BLaER1 treated with 17β-estradiol and CSF1 and Interleukin-3, amounts not matched to agents 10 nM and 100 nM (cell line): ENCODE results near the gene TEX53.
A peak's percentile ranks its signal among the peaks of the same experiment; 100 is the strongest.

Experiments
- H3K27ac ChIP-seq, 11 experiments: shearing (Covaris generic); formaldehyde crosslinking; 2 replicates each; pipeline ENCODE4 v1.8.1; 2022
- H3K27me3 ChIP-seq, 11 experiments: shearing (Covaris generic); formaldehyde crosslinking; 2 replicates each; pipeline ENCODE4 v1.8.1; 2022
- H3K36me3 ChIP-seq, 11 experiments: shearing (Covaris generic); formaldehyde crosslinking; 2 replicates each; pipeline ENCODE4 v1.8.1; 2022
- H3K4me1 ChIP-seq, 10 experiments: shearing (Covaris generic); formaldehyde crosslinking; 2 replicates each; pipeline ENCODE4 v1.8.1; 2022
- H3K4me2 ChIP-seq, 11 experiments: shearing (Covaris generic); formaldehyde crosslinking; 2 replicates each; pipeline ENCODE4 v1.8.1; 2022
- H3K4me3 ChIP-seq, 10 experiments: shearing (Covaris generic); formaldehyde crosslinking; 2 replicates each; pipeline ENCODE4 v1.8.1; 2022
- H3K9ac ChIP-seq, 11 experiments: shearing (Covaris generic); formaldehyde crosslinking; 2 replicates each; pipeline ENCODE4 v1.8.1; 2022
- H3K9me3 ChIP-seq, 11 experiments: shearing (Covaris generic); formaldehyde crosslinking; replicated peaks in 1 of 11; 2 replicates each; pipeline ENCODE4 v1.8.1; 2022
- H4K20me1 ChIP-seq, 11 experiments: shearing (Covaris generic); formaldehyde crosslinking; 2 replicates each; pipeline ENCODE4 v1.8.1; 2022
- Cebpa-rat ChIP-seq, 11 experiments: shearing (Covaris generic); IDR thresholded peaks; 2 replicates each; pipeline ENCODE4 v1.8.1; 2022

Gene TEX53

DNA sequence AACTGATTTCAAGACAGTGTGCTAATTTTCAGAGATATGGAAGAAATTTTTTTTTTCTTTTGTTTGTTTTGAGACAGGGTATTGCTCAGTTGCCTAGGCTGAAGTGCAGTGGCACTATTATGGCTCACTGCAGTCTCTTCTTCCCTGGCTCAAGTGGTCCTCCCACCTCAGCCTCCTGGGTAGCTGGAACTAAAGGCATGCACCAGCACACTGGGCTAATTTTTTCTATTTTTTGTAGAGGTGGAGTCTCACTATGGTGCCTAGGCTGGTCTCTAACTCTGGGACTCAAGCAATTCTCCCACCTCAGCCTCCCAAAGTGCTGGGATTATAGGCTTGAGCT, 34.3 kb upstream of the TEX53 start:
- H3K4me1 ChIP-seq = peaks cover 0 to 23% (median 3%) of the 10 kb centered on the region in 10 experiments; a peak in 9 of 20 replicates

DNA sequence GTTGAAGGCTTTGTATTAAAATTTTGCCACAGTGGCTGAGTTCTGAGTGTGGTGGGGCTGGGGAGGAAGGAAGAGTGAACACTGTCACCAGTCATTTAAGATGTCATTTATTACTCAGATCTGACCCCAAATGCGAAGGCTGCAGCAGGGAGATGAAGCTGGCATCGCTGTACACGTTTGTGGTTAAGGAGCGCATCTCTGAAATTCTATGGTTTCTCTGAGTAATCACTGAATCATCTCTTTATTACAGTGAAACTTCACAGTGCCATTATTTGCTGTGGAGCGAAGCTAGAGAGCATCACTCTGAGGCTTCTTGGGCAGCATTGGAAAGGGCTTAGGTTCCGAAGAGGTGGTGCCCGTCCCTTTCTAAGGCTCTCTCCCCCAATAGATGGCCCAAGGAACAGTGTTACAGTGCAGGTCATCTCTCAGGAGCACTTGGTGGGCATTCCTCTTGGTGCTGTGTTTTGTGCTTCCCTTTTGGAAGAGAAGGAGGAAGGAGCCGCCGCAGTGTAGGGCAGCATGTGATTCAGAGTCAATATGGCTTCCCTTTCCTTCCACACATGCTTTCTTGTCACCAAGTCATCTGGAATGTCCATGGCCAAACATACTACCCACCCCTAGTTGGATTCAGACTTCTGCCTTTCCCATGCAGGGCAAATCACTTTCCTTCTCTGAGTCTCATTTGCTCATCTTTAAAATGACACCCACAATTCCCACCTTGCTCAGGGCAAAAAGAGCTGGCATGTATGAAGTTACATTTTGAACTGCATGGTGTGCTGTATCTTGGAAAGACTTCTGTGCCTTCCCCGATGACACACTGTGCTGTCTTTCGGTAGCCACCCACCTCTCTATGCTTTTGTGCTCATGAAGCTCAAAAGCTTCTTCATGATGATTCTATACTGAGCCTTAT, 33.7 kb upstream of the TEX53 start:
- TF ChIP-seq Cebpa-rat (IDR thresholded peaks at IDR 0.05) = no peak
- no peak overlapping the region for H3K4me3 ChIP-seq
- H4K20me1 ChIP-seq = no peaks in the 10 kb centered on the region
- no peak overlapping the region for H3K9ac ChIP-seq
- H3K9me3 ChIP-seq = no peaks in the 10 kb centered on the region
- 0 out of 22 replicates have a peak, but pooled peaks cover 0 to 2% (median 0%) of the 10 kb centered on the region in 11 experiments for H3K27me3 ChIP-seq
- H3K4me2 ChIP-seq = peak overlapping the region in 5 of 11 experiments; percentile 7 to 65 (median 48); a peak in 8 of 22 replicates
- H3K27ac ChIP-seq = no peak overlapping the region
- peaks cover 0 to 18% (median 3%) of the 10 kb centered on the region in 10 experiments; a peak in 9 of 20 replicates for H3K4me1 ChIP-seq
- H3K36me3 ChIP-seq = no peaks in the 10 kb centered on the region

More for the DNA sequence above, 34.3 kb upstream of the TEX53 start:
- Histone ChIP-seq H3K4me2 (peak overlapping the region in 3 of 11 experiments; percentile 7 to 57 (median 48); a peak in 3 of 22 replicates), H3K9ac (no peak overlapping the region), H3K27ac (no peak overlapping the region), H4K20me1 (no peaks in the 10 kb centered on the region), H3K36me3 (no peaks in the 10 kb centered on the region), H3K9me3 (no peaks in the 10 kb centered on the region), H3K27me3 (0 out of 22 replicates have a peak, but pooled peaks cover 0 to 2% (median 0%) of the 10 kb centered on the region in 11 experiments), H3K4me3 (no peak overlapping the region)
- TF ChIP-seq Cebpa-rat (IDR thresholded peaks at IDR 0.05) = no peak

GRCh38 chr9:114690308-114690707, 32.7 kb upstream of the TEX53 start:
- no peak for TF ChIP-seq Cebpa-rat (IDR thresholded peaks at IDR 0.05)
- Histone ChIP-seq H4K20me1 (no peaks in the 10 kb centered on the region), H3K9ac (no peak overlapping the region), H3K27me3 (0 out of 22 replicates have a peak, but pooled peaks cover 0 to 2% (median 0%) of the 10 kb centered on the region in 11 experiments), H3K4me2 (peak overlapping the region in 1 of 11 experiments; percentile 48; a peak in 3 of 22 replicates), H3K36me3 (no peaks in the 10 kb centered on the region), H3K27ac (no peak overlapping the region), H3K9me3 (no peaks in the 10 kb centered on the region), H3K4me1 (peaks cover 0 to 18% (median 3%) of the 10 kb centered on the region in 10 experiments; a peak in 9 of 20 replicates), H3K4me3 (no peak overlapping the region)

DNA sequence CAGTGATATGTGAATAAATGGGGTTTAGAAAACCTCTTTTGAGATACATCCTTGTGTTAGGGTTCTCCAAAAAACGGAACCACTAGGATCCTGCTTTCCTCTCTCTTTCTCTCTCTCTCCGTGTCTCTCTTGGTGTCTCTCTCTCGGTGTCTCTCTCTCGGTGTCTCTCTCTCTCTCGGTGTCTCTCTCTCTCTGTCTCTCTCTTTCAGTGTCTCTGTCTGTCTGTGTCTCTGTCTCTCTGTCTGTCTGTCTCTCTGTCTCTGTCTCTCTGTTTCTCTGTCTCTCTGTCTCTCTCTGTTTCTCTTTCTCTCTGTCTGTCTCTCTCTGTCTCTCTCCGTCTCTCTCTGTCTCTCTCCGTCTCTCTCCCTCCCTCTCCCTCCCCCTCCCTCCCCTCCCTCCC, 32.2 kb upstream of the TEX53 start:
- Histone ChIP-seq H3K4me2 (no peak overlapping the region), H3K9me3 (no peaks in the 10 kb centered on the region), H3K27ac (no peak overlapping the region), H3K27me3 (0 out of 22 replicates have a peak, but pooled peaks cover 0 to 2% (median 0%) of the 10 kb centered on the region in 11 experiments), H3K36me3 (no peaks in the 10 kb centered on the region), H4K20me1 (no peaks in the 10 kb centered on the region), H3K4me3 (no peak overlapping the region), H3K4me1 (peaks cover 0 to 18% (median 3%) of the 10 kb centered on the region in 10 experiments; a peak in 9 of 20 replicates), H3K9ac (no peak overlapping the region)
- no peak for TF ChIP-seq Cebpa-rat (IDR thresholded peaks at IDR 0.05)

GRCh38 chr9:114688909-114689610, 31.5 kb upstream of the TEX53 start:
- Histone ChIP-seq H3K4me1 (peaks cover 0 to 18% (median 3%) of the 10 kb centered on the region in 10 experiments; a peak in 9 of 20 replicates), H3K4me3 (no peak overlapping the region)

GRCh38 chr9:114688379-114688778, 30.8 kb upstream of the TEX53 start:
- no peak for TF ChIP-seq Cebpa-rat (IDR thresholded peaks at IDR 0.05)
- Histone ChIP-seq H3K27ac (no peak overlapping the region), H3K9me3 (no peaks in the 10 kb centered on the region), H4K20me1 (no peaks in the 10 kb centered on the region), H3K36me3 (no peaks in the 10 kb centered on the region), H3K4me1 (peaks cover 0 to 18% (median 3%) of the 10 kb centered on the region in 10 experiments; a peak in 9 of 20 replicates), H3K27me3 (0 out of 22 replicates have a peak, but pooled peaks cover 0 to 2% (median 0%) of the 10 kb centered on the region in 11 experiments), H3K9ac (no peak overlapping the region), H3K4me3 (no peak overlapping the region), H3K4me2 (no peak overlapping the region)

More at GRCh38 chr9:114688909-114689610, 31.5 kb upstream of the TEX53 start:
- H3K27ac ChIP-seq = no peak overlapping the region
- no peak overlapping the region for H3K4me2 ChIP-seq
- 0 out of 22 replicates have a peak, but pooled peaks cover 0 to 2% (median 0%) of the 10 kb centered on the region in 11 experiments for H3K27me3 ChIP-seq
- H3K9me3 ChIP-seq = no peaks in the 10 kb centered on the region
- no peaks in the 10 kb centered on the region for H3K36me3 ChIP-seq
- no peaks in the 10 kb centered on the region for H4K20me1 ChIP-seq
- no peak overlapping the region for H3K9ac ChIP-seq
- no peak for TF ChIP-seq Cebpa-rat (IDR thresholded peaks at IDR 0.05)

GRCh38 chr9:114687034-114687433, 29.4 kb upstream of the TEX53 start:
- no peak overlapping the region for H3K27ac ChIP-seq
- H3K36me3 ChIP-seq = no peaks in the 10 kb centered on the region
- no peak overlapping the region for H3K4me3 ChIP-seq
- H3K9ac ChIP-seq = no peak overlapping the region
- 0 out of 22 replicates have a peak, but pooled peaks cover 0 to 2% (median 0%) of the 10 kb centered on the region in 11 experiments for H3K27me3 ChIP-seq
- no peaks in the 10 kb centered on the region for H3K9me3 ChIP-seq
- TF ChIP-seq Cebpa-rat (IDR thresholded peaks at IDR 0.05) = no peak
- H3K4me2 ChIP-seq = no peak overlapping the region
- peaks cover 0 to 20% (median 4%) of the 10 kb centered on the region in 10 experiments; a peak in 12 of 20 replicates for H3K4me1 ChIP-seq
- H4K20me1 ChIP-seq = no peaks in the 10 kb centered on the region

DNA sequence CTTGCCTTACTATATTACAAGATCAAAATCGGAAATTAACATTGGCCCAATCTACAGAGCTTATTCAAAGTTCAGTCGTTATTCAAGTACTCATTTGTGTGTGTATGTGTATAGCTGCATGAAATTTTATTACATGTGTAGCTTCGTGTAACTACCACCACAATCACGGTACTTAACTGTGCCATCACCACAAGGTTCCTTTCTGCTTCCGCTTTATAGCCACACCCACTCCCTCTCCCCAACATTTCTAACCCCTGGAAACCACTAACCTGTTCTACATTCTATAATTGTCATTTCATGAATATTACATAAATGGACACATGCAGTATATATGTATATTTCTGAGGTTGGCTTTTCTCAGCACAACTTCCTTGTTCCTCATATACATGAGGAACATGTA, 28.3 kb upstream of the TEX53 start:
- Histone ChIP-seq H3K27ac (no peak overlapping the region), H3K4me2 (no peak overlapping the region), H3K4me1 (peaks cover 4 to 15% (median 6%) of the 10 kb centered on the region in 10 experiments; a peak in 16 of 20 replicates), H3K36me3 (no peaks in the 10 kb centered on the region), H3K9ac (no peak overlapping the region), H3K4me3 (no peak overlapping the region), H3K9me3 (no peaks in the 10 kb centered on the region), H3K27me3 (0 out of 22 replicates have a peak, but pooled peaks cover 0 to 2% (median 0%) of the 10 kb centered on the region in 11 experiments), H4K20me1 (no peaks in the 10 kb centered on the region)
- TF ChIP-seq Cebpa-rat (IDR thresholded peaks at IDR 0.05) = no peak

- no peaks in the 10 kb centered on the region for H3K27me3 ChIP-seq
- H3K4me1 ChIP-seq = peaks cover 4 to 15% (median 5%) of the 10 kb centered on the region in 10 experiments; a peak in 12 of 20 replicates
- no peaks in the 10 kb centered on the region for H4K20me1 ChIP-seq
- H3K9me3 ChIP-seq = no peaks in the 10 kb centered on the region
- no peaks in the 10 kb centered on the region for H3K36me3 ChIP-seq
- no peak overlapping the region for H3K4me2 ChIP-seq
- H3K27ac ChIP-seq = no peak overlapping the region
- H3K9ac ChIP-seq = no peak overlapping the region
- TF ChIP-seq Cebpa-rat (IDR thresholded peaks at IDR 0.05) = no peak
- no peak overlapping the region for H3K4me3 ChIP-seq
Measured at GRCh38 chr9:114684036-114684435, 26.4 kb upstream of the TEX53 start.
